Tongue (tissue), 2 donors: ENCODE results near the gene CFAP52. TPM values are rescaled to one million over a fixed set of nuclear protein-coding genes. Genes with fewer than 3 reads are reported as not detected.
"Not testable (repeated sequence)": the region's sequence is repeated elsewhere in the genome, so short reads cannot be mapped to it uniquely, and the experiment has no call there.

Experiments used
- DNase-seq: peaks from one replicate; pipeline ENCODE4 v3.0.0-alpha.2; 2015
- total RNA-seq: library from RNA; depleted of rRNA; stranded (reverse); fragments of >200 nt; gene quantifications from one replicate; pipeline ENCODE4 v1.2.3, GENCODE V29; 2014

Gene CFAP52
- total RNA-seq, 1 donor from 2014 or later, result not detected

DNA sequence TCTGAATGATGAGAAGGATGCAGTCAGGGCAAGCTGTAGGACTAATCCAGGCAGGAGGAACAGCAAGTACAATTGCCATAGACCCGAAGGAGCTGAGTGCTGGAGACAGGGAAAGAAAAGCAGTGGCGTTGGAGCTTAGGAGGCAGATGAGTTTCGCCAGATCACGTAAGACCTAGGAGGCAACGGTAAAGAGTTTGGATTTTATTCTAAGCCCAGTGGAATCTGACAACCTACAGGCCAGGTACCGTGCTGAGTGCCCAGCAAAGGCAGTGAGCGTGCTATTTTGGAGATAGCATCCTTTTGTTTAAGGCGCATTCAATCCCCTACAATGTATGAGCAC is 70.1 kb downstream of the CFAP52 start:
- no peak for DNase-seq

DNA sequence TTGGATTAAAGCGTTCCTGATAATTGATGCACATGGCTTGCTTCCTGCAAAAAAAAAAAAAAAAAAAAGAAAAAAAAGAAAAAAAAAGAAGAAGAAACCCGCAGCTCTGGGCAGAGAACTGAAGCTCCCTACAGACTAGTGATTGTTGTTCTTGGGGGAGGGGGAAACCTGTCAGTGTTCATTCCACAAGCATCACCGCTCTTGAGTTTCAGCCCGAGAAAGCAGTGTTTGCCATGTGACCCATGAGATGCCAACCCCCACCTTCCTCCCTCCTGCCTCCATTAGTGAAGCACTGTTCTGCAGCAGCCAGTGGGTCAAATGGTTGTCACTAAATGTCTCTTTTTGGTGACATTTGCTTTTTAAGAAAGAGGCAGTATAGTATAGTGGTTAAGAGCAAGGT is 70.6 kb downstream of the CFAP52 start:
- no peak for DNase-seq

- no peak for DNase-seq
Measured at GRCh38 chr17:9648521-9649110, 72.2 kb downstream of the CFAP52 start.

- peak; percentile 81 for DNase-seq
Measured at GRCh38 chr17:9658593-9659211, 82.3 kb downstream of the CFAP52 start.

- no peak for DNase-seq
Measured at GRCh38 chr17:9661027-9661426, 84.6 kb downstream of the CFAP52 start.

DNA sequence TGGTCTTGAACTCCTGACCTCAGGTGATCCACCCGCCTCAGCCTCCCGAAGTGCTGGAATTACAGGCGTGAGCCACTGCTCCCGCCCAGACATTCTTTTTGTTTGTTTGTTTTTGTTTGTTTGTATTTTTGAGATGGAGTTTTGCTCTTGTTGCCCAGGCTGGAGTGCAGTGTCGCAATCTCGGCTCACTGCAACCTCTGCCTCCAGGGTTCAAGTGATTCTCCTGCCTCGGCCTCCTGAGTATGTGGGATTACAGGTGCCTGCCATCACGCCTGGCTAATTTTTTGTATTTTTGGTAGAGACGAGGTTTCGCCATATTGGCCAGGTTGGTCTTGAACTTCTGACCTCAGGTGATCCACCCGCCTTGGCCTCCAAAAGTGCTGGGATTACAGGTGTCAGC is 87.1 kb downstream of the CFAP52 start:
- not testable (repeated sequence) for DNase-seq

- no peak for DNase-seq
Measured at GRCh38 chr17:9666461-9667050, 90.1 kb downstream of the CFAP52 start.

DNA sequence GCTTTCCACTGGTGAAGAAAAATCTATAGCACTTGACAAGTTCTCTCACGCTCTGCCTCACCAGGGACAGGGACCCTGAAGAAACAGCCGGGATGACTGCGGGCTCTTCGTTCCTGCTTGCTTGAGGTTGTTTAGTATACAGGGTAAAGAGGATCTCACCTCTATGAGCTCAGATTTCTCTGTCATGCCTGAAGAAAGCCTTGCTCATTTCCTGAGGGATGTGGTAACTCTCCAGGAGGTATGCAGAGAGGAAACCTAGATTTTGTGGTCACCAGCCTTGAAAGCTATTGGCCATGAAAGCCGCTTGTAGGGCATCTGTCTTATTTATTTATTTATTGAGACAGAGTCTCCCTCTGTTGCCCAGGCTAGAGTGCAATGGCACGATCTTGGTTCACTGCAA is 92.1 kb downstream of the CFAP52 start:
- no peak for DNase-seq

DNA sequence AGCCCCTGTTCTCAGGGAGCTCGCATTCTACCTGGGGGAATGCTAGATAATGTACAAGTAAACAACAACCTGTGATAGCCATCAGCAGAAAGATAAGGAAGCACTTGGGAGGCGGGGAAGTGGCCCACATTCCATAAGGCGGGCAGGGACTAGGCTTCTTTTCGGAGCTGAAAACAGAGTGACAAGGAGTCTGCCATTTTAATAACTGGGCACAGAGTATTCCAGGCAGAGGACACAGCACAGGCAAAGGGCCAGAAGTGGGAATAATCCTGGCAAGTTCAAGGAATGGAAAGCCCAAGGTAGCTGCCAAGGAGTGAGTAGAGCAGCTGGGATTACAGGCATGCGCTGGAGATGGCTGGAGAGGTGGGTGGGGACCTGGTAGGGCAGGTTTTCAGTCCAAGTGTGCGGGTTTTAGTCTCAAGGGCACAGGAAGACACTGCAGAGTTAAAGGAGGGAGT is 93.1 kb downstream of the CFAP52 start:
- DNase-seq, result no peak

GRCh38 chr17:9670596-9670995 is 94.2 kb downstream of the CFAP52 start:
- no peak for DNase-seq

DNA sequence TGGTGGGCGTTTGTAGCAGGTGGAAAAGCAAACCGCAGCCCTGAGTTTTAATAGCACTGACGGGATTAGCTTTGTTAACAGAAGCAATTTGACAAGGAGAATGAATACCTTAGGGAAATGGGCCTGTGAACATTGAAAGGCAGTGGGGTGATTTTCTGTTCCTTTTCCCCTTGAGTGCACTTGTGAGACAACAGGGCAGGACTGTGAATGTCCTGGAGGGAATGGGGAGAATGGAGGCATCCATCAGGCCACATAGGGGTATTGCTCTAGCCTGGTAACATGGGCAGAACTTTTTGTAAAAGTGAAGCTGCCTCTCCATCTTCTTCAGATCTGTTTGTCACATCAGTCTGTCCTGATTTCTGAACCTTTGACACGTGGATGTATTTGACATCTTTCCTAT is 95.1 kb downstream of the CFAP52 start:
- no peak for DNase-seq

DNA sequence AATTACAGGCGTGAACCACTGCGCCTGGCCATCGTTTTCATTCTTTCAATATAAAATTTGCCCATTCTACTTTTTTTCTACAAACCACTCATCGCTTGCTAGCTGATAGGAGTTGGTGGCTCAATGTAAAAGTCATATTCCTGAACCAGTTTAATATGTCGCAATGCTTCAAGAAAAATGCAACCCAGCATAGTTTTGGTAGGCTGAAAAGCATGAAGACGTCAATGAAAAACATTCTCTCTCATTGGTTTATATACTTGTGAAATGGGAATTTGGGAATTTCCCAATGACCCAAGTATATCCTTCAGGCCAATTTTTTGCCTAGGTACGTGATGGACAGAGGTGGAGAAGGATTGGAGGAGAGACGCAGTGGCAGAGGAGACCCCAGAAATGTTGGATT is 95.8 kb downstream of the CFAP52 start:
- no peak for DNase-seq

DNA sequence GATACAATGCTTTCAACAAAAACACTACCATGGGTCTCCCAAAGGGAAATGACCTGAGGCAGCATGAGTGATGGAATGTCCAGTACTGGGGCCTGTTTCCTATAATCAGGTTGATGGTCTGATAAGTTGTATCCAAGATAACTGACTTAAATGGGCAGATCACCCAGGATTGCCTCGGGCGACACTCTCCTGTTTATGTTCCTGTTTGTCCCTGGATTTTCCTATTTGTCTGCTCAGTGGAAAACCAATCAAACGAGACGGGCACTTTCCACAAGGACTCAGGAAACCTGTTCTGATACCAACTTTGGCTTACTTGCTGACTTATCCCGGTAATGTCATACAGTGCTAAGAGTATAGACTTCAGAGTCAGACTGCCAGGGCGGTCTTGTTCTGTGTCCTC is 96.2 kb downstream of the CFAP52 start:
- DNase-seq, result no peak

- DNase-seq, result no peak
Measured at GRCh38 chr17:9676084-9676483, 99.6 kb downstream of the CFAP52 start.

- DNase-seq, result no peak
Measured at GRCh38 chr17:9676820-9677310, 100.4 kb downstream of the CFAP52 start.

- DNase-seq, result no peak
Measured at GRCh38 chr17:9677411-9677810, 101.0 kb downstream of the CFAP52 start.

- DNase-seq, result no peak
Measured at GRCh38 chr17:9677896-9678295, 101.5 kb downstream of the CFAP52 start.

DNA sequence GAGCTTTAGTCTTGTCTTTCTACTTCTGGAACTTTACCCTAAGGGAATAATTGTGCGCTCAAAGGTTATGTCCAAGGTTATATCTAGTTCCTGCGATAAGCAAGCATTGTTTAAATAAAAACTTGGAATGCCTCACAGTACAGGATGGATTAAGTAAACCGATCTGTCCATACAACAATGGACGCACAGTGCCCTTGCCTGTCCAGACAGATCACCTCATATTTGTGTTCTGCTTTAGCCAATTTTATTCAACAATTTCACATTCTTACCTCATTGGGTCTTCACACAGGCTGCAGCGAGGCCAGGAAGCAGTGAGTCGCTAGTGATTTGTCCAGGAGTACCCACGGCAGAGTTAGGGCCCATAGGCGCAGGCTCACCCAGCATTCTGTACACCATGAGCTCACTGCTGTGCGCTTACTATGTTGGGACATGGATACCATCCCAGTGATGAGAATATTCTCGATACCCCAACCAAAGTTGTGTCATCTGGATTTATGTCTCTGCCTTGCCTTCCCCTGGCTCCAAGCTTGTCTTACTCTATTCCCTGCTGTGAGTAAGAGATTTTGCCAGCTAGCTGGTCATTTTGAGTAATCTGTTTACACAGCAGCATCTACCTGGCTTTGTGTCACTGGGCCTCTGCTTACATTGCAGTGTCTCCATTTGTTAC is 108.6 kb downstream of the CFAP52 start:
- DNase-seq, result no peak

Other genes starting within 250 kb of the CFAP52 start
- 75.2 TPM for gene STX8, start 822 bp upstream of the CFAP52 start, total RNA-seq
- gene USP43, start 68.9 kb downstream of the CFAP52 start, total RNA-seq, result 1.0 TPM
- 115 TPM for gene DHRS7C, start 214.9 kb downstream of the CFAP52 start, total RNA-seq
- not detected for gene GSG1L2, start 245.4 kb downstream of the CFAP52 start, total RNA-seq
- 0.92 TPM for gene GLP2R, start 249.3 kb downstream of the CFAP52 start, total RNA-seq